ENCODE measurements around the gene SUSD5.

SUSD5 gene

DNA sequence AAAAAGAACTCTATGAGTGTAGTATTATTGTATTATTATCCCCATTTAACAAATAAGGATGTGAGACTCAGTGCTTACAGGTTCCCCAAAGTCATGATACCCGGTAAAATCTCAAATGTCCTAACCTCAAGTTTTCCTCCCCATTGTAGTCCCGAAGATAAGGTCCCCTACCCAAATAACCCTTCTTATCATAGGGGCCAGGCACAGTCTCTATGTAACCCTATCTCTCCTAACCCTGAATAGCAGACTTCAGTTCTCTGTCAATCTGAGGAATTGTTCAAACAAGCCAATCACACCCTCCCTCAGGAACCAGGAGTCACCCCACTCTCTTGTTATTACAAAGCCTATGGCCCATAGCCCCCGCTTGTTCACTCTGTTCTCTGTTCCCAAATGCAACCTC is 10.5 kb upstream of the SUSD5 start:
- in situ Hi-C loops (cut with MboI; ENCODE audit: low sequenced_read_pairs, unreplicated experiment): no loop called here
- no peak for DNase-seq (ENCODE audit: low spot score)
- TF ChIP-seq, protein P1, sequence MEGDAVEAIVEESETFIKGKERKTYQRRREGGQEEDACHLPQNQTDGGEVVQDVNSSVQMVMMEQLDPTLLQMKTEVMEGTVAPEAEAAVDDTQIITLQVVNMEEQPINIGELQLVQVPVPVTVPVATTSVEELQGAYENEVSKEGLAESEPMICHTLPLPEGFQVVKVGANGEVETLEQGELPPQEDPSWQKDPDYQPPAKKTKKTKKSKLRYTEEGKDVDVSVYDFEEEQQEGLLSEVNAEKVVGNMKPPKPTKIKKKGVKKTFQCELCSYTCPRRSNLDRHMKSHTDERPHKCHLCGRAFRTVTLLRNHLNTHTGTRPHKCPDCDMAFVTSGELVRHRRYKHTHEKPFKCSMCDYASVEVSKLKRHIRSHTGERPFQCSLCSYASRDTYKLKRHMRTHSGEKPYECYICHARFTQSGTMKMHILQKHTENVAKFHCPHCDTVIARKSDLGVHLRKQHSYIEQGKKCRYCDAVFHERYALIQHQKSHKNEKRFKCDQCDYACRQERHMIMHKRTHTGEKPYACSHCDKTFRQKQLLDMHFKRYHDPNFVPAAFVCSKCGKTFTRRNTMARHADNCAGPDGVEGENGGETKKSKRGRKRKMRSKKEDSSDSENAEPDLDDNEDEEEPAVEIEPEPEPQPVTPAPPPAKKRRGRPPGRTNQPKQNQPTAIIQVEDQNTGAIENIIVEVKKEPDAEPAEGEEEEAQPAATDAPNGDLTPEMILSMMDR (IDR thresholded peaks at IDR 0.05; ENCODE audit: borderline replicate concordance, control extremely low read depth, extremely low read depth, insufficient read depth, missing control alignments): no peak

DNA sequence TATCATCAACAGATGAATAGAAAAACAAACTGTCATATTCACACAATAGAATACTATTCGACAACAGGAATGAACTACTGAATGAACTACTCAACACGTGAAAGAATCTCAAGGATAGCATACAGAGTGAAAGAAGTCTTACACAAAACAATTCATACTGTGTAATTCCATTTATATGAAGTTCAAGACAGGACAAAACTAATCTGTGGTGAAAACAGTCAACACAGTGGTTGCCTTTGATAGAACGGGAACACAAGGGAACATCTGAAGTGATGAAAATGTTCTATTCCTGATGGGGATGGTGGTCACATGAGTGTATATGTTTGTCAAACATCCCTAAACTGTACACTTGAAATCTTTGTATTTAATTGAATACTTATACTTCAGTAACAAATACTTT is 2.6 kb upstream of the SUSD5 start:
- no peak for DNase-seq (ENCODE audit: low spot score)
- TF ChIP-seq, protein P1 (IDR thresholded peaks at IDR 0.05; ENCODE audit: borderline replicate concordance, control extremely low read depth, extremely low read depth, insufficient read depth, missing control alignments): no peak
- in situ Hi-C loops (cut with MboI; ENCODE audit: low sequenced_read_pairs, unreplicated experiment): no loop called here

DNA sequence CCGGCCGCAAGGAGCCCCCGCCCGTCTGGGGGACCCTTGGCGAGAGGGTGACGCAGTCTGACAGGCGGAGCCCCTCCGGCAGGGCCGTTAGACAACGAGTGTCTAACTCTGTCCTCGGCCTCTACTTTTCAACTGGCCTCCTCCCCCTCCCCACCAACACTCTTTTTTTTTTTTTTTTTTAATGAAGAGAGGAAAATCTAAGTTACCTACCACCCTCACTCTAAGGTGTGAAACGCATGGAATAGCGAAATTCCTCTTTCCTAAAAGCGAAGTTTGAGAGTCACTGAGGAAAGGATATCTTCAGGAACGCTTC is 521 bp upstream of the SUSD5 start:
- no peak for DNase-seq (ENCODE audit: low spot score)
- TF ChIP-seq, protein P1 (IDR thresholded peaks at IDR 0.05; ENCODE audit: borderline replicate concordance, control extremely low read depth, extremely low read depth, insufficient read depth, missing control alignments): no peak
- in situ Hi-C loops (cut with MboI; ENCODE audit: low sequenced_read_pairs, unreplicated experiment): no loop called here

DNA sequence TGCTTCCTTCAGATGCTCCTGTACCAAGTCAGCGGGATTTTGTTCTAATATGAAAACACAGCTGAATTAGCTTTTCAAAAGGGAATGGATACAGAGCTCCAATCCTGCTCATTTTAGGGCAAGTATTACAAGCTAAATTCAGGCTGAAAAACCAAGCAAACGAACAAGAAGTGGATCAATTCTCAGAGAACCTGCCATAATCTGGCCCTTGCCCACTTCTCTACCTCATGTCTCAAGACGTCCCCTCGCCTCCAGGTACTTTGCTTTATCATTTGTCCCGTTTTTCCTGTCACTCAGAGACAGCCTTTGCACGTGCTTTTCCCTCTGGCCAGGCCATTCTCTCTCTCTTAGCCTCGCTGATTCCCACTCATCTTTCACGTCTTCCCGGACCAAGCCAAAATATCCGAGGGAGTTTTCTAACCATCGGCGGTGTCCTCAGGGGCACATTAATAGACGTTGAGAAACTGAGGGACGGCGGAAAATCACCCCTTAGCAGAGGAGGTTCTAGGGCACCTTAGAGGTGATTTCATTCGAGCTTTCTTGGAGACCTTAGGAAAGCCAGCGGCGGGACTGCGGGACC is 654 bp downstream of the SUSD5 start:
- no peak for DNase-seq (ENCODE audit: low spot score)
- in situ Hi-C loops (cut with MboI; ENCODE audit: low sequenced_read_pairs, unreplicated experiment): no loop called here
- TF ChIP-seq, protein P1 (IDR thresholded peaks at IDR 0.05; ENCODE audit: borderline replicate concordance, control extremely low read depth, extremely low read depth, insufficient read depth, missing control alignments): no peak

DNA sequence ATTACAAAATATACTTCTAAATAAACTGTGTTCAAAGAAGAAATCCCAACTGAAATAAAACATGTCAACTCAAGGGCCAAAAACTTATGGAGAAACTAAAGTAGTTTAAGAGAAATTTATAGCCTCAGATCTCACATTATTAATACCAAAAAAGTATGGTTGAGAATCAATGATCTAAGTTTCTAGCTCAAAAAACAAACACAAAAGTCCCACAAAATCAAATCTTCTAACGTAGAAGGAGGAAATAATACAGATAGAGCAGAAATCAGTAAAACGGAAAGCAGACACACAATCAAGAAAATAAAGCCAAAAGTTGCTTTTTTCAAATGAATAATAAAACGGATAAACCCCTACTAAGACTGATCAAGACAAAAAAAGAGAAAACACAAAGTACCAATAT is 2.9 kb downstream of the SUSD5 start:
- TF ChIP-seq, protein P1 (IDR thresholded peaks at IDR 0.05; ENCODE audit: borderline replicate concordance, control extremely low read depth, extremely low read depth, insufficient read depth, missing control alignments): no peak
- in situ Hi-C loops (cut with MboI; ENCODE audit: low sequenced_read_pairs, unreplicated experiment): no loop called here
- DNase-seq (ENCODE audit: low spot score): no peak

DNA sequence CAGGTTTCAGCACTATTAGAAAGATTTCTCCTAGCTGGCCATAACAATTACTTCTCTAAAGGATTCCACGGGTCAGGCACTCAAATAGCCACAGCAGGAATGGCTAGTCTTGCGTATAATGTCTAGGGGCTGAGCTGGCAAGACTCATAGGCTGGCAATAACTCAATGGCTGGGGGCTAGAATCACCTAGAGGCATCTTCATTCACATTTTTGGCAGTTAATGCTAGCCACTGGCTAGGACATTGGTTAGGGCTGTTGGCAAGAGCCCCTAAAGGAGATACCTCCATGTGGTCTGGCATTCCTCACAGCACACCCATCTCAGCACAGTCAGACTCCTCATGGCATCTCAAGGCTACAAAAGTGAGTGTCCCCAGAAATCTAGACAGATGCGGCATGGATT is 6.2 kb downstream of the SUSD5 start:
- in situ Hi-C loops (cut with MboI; ENCODE audit: low sequenced_read_pairs, unreplicated experiment): no loop called here
- TF ChIP-seq, protein P1 (IDR thresholded peaks at IDR 0.05; ENCODE audit: borderline replicate concordance, control extremely low read depth, extremely low read depth, insufficient read depth, missing control alignments): no peak

DNA sequence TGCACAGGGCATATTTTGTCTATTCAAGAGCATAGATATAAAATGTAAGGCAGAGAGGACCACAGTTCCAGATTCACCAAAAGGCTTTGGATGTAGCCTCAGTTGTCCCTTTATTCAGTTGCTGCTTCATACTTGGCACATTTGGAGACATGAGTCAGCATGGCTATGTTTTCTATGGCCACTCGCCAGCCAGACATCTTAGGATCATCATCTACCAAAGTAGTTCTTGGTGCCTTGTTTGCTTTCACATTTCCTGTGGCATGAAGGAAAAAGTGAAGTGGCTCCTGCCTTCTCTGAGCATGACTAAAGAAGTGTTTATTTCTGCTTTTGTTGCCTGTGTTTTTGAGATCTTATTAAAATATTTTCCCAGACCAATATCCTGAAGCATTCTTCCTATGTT is 7.2 kb downstream of the SUSD5 start:
- no peak for DNase-seq (ENCODE audit: low spot score)
- TF ChIP-seq, protein P1 (IDR thresholded peaks at IDR 0.05; ENCODE audit: borderline replicate concordance, control extremely low read depth, extremely low read depth, insufficient read depth, missing control alignments): no peak
- in situ Hi-C loops (cut with MboI; ENCODE audit: low sequenced_read_pairs, unreplicated experiment): no loop called here

More for the DNA sequence above, 6.2 kb downstream of the SUSD5 start:
- no peak for DNase-seq (ENCODE audit: low spot score)
